HG03103 (cell line): ENCODE data around the gene RNASE12.
"Not testable (repeated sequence)": the region's sequence is repeated elsewhere in the genome, so short reads cannot be mapped to it uniquely, and the experiment has no call there.

Experiments
- ATAC-seq: cut with Tn5 transposase; IDR thresholded peaks from one replicate; pipeline ENCODE4 v1.9.1; 2021; ENCODE audit warnings: low read depth; ENCODE audit not compliant: unreplicated experiment

RNASE12 gene

GRCh38 chr14:20583908-20584307 is 7.3 kb downstream of the RNASE12 start:
- ATAC-seq = no peak

GRCh38 chr14:20583142-20583541 is 8.0 kb downstream of the RNASE12 start:
- ATAC-seq = no peak

- ATAC-seq = no peak
These were observed 10.9 kb downstream of the RNASE12 start for GRCh38 chr14:20580242-20580641.

GRCh38 chr14:20578784-20579502 is 12.2 kb downstream of the RNASE12 start:
- no peak for ATAC-seq

- ATAC-seq = no peak
These were observed 12.9 kb downstream of the RNASE12 start for GRCh38 chr14:20578325-20578724.

GRCh38 chr14:20572382-20572990 is 18.7 kb downstream of the RNASE12 start:
- ATAC-seq = not testable (repeated sequence)

- ATAC-seq = not testable (repeated sequence)
These were observed 20.5 kb downstream of the RNASE12 start for GRCh38 chr14:20570720-20571119.

- ATAC-seq = not testable (repeated sequence)
These were observed 21.3 kb downstream of the RNASE12 start for GRCh38 chr14:20569865-20570264.

GRCh38 chr14:20569066-20569465 is 22.1 kb downstream of the RNASE12 start:
- ATAC-seq = no peak

- ATAC-seq = no peak
These were observed 22.8 kb downstream of the RNASE12 start for GRCh38 chr14:20568393-20568792.

GRCh38 chr14:20567199-20567598 is 24.0 kb downstream of the RNASE12 start:
- not testable (repeated sequence) for ATAC-seq

GRCh38 chr14:20564501-20564997 is 26.6 kb downstream of the RNASE12 start:
- no peak for ATAC-seq

GRCh38 chr14:20563971-20564370 is 27.2 kb downstream of the RNASE12 start:
- ATAC-seq = no peak

- ATAC-seq = no peak
These were observed 30.2 kb downstream of the RNASE12 start, which contains the start of gene RNASE9 for GRCh38 chr14:20560961-20561360. RNASE9 (minus strand) TSS chr14:20561047.

GRCh38 chr14:20559461-20559904 is 31.7 kb downstream of the RNASE12 start:
- no peak for ATAC-seq

- no peak for ATAC-seq
These were observed 34.0 kb downstream of the RNASE12 start for GRCh38 chr14:20557212-20557542.

GRCh38 chr14:20556500-20557211 is 34.5 kb downstream of the RNASE12 start:
- no peak for ATAC-seq

GRCh38 chr14:20555845-20556244 is 35.3 kb downstream of the RNASE12 start:
- no peak for ATAC-seq

GRCh38 chr14:20553024-20553423 is 38.2 kb downstream of the RNASE12 start:
- ATAC-seq = no peak

- no peak for ATAC-seq
These were observed 39.6 kb downstream of the RNASE12 start for GRCh38 chr14:20551606-20552005.

- ATAC-seq = no peak
These were observed 40.2 kb downstream of the RNASE12 start for GRCh38 chr14:20550926-20551325.
